Measurements from ENCODE around the gene SYT17. TPM values are rescaled to one million over a fixed set of nuclear protein-coding genes. Genes with fewer than 3 reads are reported as not detected.

The SYT17 gene
- total and polyA plus RNA-seq, 2 experiments from 2014 or later: not detected

DNA sequence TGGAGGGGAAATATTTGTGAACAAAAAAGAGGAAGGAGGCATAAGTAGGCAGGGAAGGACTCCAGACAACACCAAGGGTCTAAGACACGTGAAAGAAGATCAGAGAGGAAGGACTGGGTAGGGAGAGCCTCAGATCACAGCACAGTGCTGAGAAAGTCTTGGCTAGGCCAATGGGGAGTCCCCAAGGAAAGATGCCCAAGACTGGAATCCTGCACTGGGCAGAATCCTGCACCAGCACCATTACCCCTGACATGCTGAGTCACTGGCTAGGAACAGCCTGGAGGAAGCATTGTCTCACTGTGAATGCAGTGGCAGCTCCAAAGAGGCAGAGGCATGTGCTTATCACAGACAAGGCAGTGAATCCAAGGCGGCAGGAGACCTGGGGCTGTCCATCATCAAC, 136.7 kb downstream of the SYT17 start:
- DNase-seq: no peak
- in situ Hi-C loops (cut with MboI): no loop called here
- TF ChIP-seq EZH2phosphoT487 (IDR thresholded peaks at IDR 0.05; ENCODE audit: insufficient read depth, low read depth) (no peak), EZH2 (IDR thresholded peaks at IDR 0.05; ENCODE audit: insufficient read depth, poor library complexity, severe bottlenecking) (no peak)

DNA sequence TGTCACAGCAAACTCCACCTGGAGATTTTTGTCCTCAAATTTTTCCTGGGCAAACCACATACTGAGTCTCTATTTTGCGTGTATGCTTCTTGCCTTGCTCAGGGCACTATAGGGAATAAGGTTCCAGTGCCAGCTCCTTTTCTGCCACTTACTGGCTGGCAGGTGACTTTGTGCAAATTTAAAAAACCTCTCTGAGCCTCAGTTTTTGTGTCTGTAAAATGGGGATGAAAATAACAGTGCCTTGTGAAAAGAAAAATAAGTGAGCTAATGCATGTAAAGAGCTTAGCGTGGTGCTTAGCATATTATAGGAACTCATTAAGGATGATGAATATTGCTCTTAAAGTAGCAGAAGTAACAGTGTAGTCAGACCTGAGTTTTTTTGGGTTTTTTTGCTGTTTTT, 137.4 kb downstream of the SYT17 start:
- Histone ChIP-seq H3K36me3 (ENCODE audit: low read depth) (no peaks in the 10 kb centered on the region), H3K79me2 (ENCODE audit: insufficient read depth) (no peaks in the 10 kb centered on the region), H3K4me2 (ENCODE audit: unreplicated experiment) (no peak overlapping the region), H3K9me3 (ENCODE audit: low read depth) (no peaks in the 10 kb centered on the region), H3K9me2 (ENCODE audit: insufficient read depth) (no peaks in the 10 kb centered on the region), H4K20me1 (ENCODE audit: insufficient read depth) (no peaks in the 10 kb centered on the region), H3F3A (ENCODE audit: insufficient read depth) (no peaks in the 10 kb centered on the region), H2AFZ (no peak overlapping the region), H3K4me3 (no peak overlapping the region), H3K4me1 (ENCODE audit: insufficient read depth) (no peaks in the 10 kb centered on the region), H3K9ac (no peak overlapping the region), H3K27me3 (replicated peaks; ENCODE audit: insufficient read depth) (no peaks in the 10 kb centered on the region), H3K27ac (no peak overlapping the region)
- TF ChIP-seq EZH2 (IDR thresholded peaks at IDR 0.05; ENCODE audit: insufficient read depth, poor library complexity, severe bottlenecking) (no peak), EZH2phosphoT487 (IDR thresholded peaks at IDR 0.05; ENCODE audit: insufficient read depth, low read depth) (no peak)
- in situ Hi-C loops (cut with MboI): no loop called here
- no peak for DNase-seq
- WGBS, 2 experiments (ENCODE audit: low coverage in 1 of 2, low lambda C conversion rate in 2 of 2, missing lambda C conversion rate in 2 of 2): 63 to 70% methylated on average over 2 of the region's 2 CpGs

More for the DNA sequence above, 136.7 kb downstream of the SYT17 start:
- no peak overlapping the region for H3K9ac ChIP-seq
- no peaks in the 10 kb centered on the region for H3K9me3 ChIP-seq (ENCODE audit: low read depth)
- no peaks in the 10 kb centered on the region for H3K79me2 ChIP-seq (ENCODE audit: insufficient read depth)
- H3K27ac ChIP-seq: no peak overlapping the region
- H3K27me3 ChIP-seq (replicated peaks; ENCODE audit: insufficient read depth): no peaks in the 10 kb centered on the region
- H3K4me2 ChIP-seq (ENCODE audit: unreplicated experiment): no peak overlapping the region
- WGBS, 2 experiments (ENCODE audit: low coverage in 1 of 2, low lambda C conversion rate in 2 of 2, missing lambda C conversion rate in 2 of 2): 19 to 27% methylated on average over 2 of the region's 2 CpGs
- H2AFZ ChIP-seq: no peak overlapping the region
- no peaks in the 10 kb centered on the region for H3K4me1 ChIP-seq (ENCODE audit: insufficient read depth)
- H3K9me2 ChIP-seq (ENCODE audit: insufficient read depth): no peaks in the 10 kb centered on the region
- no peaks in the 10 kb centered on the region for H4K20me1 ChIP-seq (ENCODE audit: insufficient read depth)
- no peaks in the 10 kb centered on the region for H3F3A ChIP-seq (ENCODE audit: insufficient read depth)
- H3K4me3 ChIP-seq: no peak overlapping the region
- H3K36me3 ChIP-seq (ENCODE audit: low read depth): no peaks in the 10 kb centered on the region

DNA sequence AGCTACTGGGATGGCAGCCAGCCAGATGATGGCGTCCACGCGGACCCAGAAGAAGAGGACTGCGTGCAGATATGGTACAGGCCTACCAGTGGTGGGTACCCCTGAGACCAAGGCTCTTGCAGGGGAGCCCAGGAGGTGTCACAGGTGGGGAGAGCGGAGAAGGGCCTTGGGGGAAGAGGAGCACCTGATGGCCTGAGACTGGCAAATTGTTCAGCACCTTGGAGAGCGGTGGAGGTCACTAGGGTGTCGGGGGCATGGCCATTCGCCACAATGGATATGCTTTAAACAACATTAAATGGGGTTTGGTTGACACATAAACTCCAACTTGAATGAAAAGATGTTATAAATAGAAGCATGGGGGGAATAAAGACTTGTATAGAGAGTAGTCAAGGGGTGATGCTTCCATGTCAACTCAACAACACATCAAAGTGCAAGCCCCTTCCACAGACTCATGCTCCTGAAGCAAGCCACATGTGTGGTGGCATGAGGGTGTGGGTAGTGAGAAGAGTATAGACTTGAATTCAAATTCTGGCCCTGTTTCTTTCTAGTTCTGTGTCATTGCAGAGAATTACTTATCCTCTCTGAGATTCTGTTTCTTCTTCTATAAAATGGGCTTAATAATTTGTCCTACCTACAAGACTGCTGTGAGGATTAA, 139.7 kb downstream of the SYT17 start:
- DNase-seq: no peak
- Histone ChIP-seq H2AFZ (no peak overlapping the region), H3K4me3 (no peak overlapping the region), H3K4me1 (ENCODE audit: insufficient read depth) (no peaks in the 10 kb centered on the region), H3K79me2 (ENCODE audit: insufficient read depth) (no peaks in the 10 kb centered on the region), H3K9ac (no peak overlapping the region), H3K27ac (no peak overlapping the region), H3K9me2 (ENCODE audit: insufficient read depth) (no peaks in the 10 kb centered on the region), H3K9me3 (ENCODE audit: low read depth) (no peaks in the 10 kb centered on the region), H3F3A (ENCODE audit: insufficient read depth) (no peaks in the 10 kb centered on the region), H3K36me3 (ENCODE audit: low read depth) (no peaks in the 10 kb centered on the region), H3K27me3 (replicated peaks; ENCODE audit: insufficient read depth) (no peaks in the 10 kb centered on the region), H4K20me1 (ENCODE audit: insufficient read depth) (no peaks in the 10 kb centered on the region), H3K4me2 (ENCODE audit: unreplicated experiment) (no peak overlapping the region)
- WGBS, 2 experiments (ENCODE audit: low coverage in 1 of 2, low lambda C conversion rate in 2 of 2, missing lambda C conversion rate in 2 of 2): 58 to 65% methylated on average over 8 of the region's 8 CpGs
- in situ Hi-C loops (cut with MboI): no loop called here
- TF ChIP-seq EZH2phosphoT487 (IDR thresholded peaks at IDR 0.05; ENCODE audit: insufficient read depth, low read depth) (no peak), EZH2 (IDR thresholded peaks at IDR 0.05; ENCODE audit: insufficient read depth, poor library complexity, severe bottlenecking) (no peak)

DNA sequence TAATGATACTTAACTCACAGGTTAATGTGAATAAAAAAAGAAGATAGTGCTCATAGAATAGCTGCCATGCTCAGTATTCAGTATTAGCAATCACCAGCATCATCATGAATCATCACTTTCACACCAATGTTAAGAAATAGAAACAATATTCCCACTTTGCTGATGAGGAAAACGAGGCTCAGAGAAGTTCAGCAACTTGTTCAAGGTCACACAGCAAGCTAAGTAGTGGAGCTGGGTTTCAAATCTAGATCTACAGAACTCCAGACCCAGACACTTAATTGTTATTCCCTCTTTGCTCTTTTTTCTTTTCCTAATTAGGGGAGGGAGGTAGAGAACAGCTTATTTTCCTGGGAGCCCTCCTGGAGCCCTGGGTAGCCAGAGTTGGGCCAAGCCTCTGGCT, 140.4 kb downstream of the SYT17 start:
- no peaks in the 10 kb centered on the region for H3K9me2 ChIP-seq (ENCODE audit: insufficient read depth)
- no peaks in the 10 kb centered on the region for H4K20me1 ChIP-seq (ENCODE audit: insufficient read depth)
- no peak overlapping the region for H2AFZ ChIP-seq
- no peak for TF ChIP-seq EZH2 (IDR thresholded peaks at IDR 0.05; ENCODE audit: insufficient read depth, poor library complexity, severe bottlenecking)
- TF ChIP-seq EZH2phosphoT487 (IDR thresholded peaks at IDR 0.05; ENCODE audit: insufficient read depth, low read depth): no peak
- H3F3A ChIP-seq (ENCODE audit: insufficient read depth): no peaks in the 10 kb centered on the region
- H3K36me3 ChIP-seq (ENCODE audit: low read depth): no peaks in the 10 kb centered on the region
- H3K27me3 ChIP-seq (replicated peaks; ENCODE audit: insufficient read depth): no peaks in the 10 kb centered on the region
- 12 to 17% methylated on average over 1 of the region's 1 CpG for WGBS, 2 experiments (ENCODE audit: low coverage in 1 of 2, low lambda C conversion rate in 2 of 2, missing lambda C conversion rate in 2 of 2)
- no peak for DNase-seq
- H3K4me3 ChIP-seq: no peak overlapping the region
- H3K79me2 ChIP-seq (ENCODE audit: insufficient read depth): no peaks in the 10 kb centered on the region
- H3K4me2 ChIP-seq (ENCODE audit: unreplicated experiment): no peak overlapping the region
- H3K9ac ChIP-seq: no peak overlapping the region
- H3K27ac ChIP-seq: no peak overlapping the region
- in situ Hi-C loops (cut with MboI): no loop called here
- no peaks in the 10 kb centered on the region for H3K9me3 ChIP-seq (ENCODE audit: low read depth)
- H3K4me1 ChIP-seq (ENCODE audit: insufficient read depth): no peaks in the 10 kb centered on the region
